ENCODE measurements around the gene SLC9A9.

GRCh38 chr3:143795874-143796273 lies 52.4 kb downstream of the SLC9A9 start:
- TF ChIP-seq CTCF (IDR thresholded peaks at IDR 0.05; ENCODE audit: low read depth, low read length) = peak; percentile 13; the same call in 1 of the 2 replicates
- TF ChIP-seq EZH2phosphoT487 (IDR thresholded peaks at IDR 0.05; ENCODE audit: low read depth) = no peak
